Measurements from ENCODE around the gene CCBE1.

DNA sequence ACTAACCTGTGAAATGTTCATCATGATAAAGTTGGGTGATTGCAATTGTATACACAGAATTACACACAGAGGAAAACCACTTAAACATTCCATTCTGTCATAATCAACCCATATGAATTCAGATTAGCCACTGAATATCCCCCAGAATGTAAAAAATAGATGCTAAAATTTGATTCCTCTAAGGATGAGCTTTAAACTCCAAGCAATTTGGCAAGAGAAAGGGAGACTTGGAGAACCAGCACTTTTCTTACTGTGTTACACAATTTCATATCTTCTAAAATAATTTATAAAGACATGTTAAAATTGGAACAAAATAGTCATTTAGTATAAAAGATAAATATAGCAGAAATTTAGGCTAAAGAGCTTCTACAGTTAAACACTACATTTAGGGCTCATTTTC lies 191.9 kb downstream of the CCBE1 start:
- TF ChIP-seq YY1 (IDR thresholded peaks at IDR 0.05; ENCODE audit: insufficient read depth, insufficient read length) (no peak), ZNF274 (IDR thresholded peaks at IDR 0.05; ENCODE audit: low read depth, low read length) (no peak), SUZ12 (IDR thresholded peaks at IDR 0.05; ENCODE audit: extremely low read depth, insufficient read depth, insufficient read length) (no peak)

Data from NT2/D1 (cell line).